GM18499 (cell line): ENCODE data around the gene FOXO6.

Experiments used
- ATAC-seq: cut with Tn5 transposase; IDR thresholded peaks from one replicate; pipeline ENCODE4 v1.9.1; 2021; ENCODE audit warnings: moderate number of reproducible peaks; ENCODE audit not compliant: insufficient read depth, unreplicated experiment

The FOXO6 gene

DNA sequence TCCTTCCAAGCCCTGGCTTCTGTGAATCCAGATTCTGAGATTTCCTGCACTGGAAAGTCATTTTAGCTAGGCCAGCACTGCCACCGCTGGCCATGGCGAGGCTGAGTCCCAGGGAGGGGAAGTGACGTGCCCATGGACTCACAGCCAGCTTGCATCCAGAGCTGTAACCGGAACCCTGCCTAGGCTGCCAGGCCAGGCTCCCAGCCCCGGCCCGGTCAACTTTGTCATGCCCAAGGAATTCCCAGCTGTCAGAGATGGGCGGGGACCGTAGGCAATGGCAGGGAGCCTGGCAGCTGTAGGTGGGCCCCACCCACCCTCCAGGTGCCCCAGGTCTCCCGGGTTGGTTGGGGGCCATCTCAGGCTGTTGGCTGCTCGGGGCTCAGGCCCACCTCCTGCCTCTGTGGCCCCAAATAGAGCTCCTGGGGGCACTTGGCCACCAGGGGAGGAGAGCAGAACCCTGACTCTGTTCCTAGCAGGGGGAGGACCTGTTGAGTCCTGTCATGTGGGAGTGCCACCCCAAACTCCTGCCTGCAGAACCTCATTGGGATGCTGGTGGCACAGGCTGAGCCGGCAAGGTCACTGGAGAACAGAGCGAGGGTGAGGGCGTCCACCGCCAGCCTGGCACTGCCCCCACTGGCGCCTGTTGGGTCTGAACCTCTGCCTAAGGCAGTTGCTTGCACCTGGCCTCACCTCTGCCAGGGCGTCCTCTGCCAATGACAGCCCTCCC is 57.8 kb downstream of the FOXO6 start:
- ATAC-seq, result no peak

GRCh38 chr1:41419584-41420295 is 58.5 kb downstream of the FOXO6 start:
- ATAC-seq, result no peak

- no peak for ATAC-seq
These were observed 59.1 kb downstream of the FOXO6 start for GRCh38 chr1:41420351-41420750.

- ATAC-seq, result no peak
These were observed 59.6 kb downstream of the FOXO6 start for GRCh38 chr1:41420860-41421259.

- ATAC-seq, result no peak
These were observed 61.1 kb downstream of the FOXO6 start for GRCh38 chr1:41422306-41422705.

GRCh38 chr1:41423511-41424191 is 62.4 kb downstream of the FOXO6 start:
- ATAC-seq, result no peak

DNA sequence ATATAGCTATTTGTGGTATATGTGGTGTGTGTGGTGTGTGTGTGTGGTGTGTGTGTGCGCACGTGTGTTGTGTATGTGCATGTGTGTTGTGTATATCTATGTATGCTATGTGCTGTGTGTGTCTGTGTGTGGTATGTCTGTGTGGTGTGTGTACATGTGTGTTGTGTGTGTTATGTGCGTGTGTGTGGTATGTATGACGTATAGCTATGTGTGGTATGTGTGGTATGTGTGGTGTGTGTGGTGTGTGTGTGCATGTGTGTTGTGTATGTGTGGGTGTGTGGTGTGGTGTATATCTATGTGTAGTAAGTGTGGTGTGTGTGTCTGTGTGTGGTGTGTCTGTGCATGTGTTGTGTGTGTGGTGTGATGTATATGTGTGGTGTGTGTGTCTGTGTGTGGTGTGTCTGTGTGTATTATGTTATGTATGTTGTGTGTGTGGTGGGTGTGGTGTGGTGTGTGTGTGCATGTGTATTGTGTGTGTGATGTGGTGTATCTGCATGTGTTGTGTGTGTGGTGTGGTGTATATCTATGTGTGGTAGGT is 63.4 kb downstream of the FOXO6 start:
- no peak for ATAC-seq

GRCh38 chr1:41425369-41425768 is 64.1 kb downstream of the FOXO6 start:
- no peak for ATAC-seq

DNA sequence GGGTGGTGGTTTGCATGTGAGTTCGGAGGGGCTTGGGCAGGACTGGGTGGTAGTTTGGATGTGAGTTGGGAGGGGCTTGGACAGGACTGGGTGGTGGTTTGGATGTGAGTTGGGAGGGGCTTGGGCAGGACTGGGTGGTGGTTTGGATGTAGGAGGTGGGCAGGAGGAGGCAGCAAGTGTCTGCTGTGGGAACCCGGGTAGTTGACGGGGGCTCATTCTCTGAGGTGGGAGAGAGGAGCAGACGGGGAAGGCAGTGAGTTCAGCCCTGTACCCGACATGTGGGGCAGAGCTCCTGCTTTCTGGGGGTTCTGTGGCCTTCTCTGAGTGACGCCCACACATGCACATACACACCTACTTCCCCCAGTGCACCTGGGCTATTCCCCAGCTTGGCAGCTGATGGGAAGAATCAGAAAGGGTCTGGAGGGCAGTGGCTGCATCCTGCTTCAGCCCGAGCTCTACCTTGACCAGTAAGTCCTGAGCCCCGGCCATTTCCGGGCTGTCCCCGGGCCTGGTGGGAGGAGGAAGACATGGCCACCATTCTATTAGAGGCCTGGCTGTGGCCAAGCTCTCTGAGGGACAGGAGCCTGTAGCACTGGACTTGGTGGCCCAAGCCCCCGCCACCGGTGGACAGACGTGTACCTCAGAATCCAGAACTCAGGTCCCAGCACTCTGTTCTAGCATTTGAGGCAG is 65.1 kb downstream of the FOXO6 start:
- no peak for ATAC-seq

GRCh38 chr1:41427122-41427913 is 66.1 kb downstream of the FOXO6 start:
- no peak for ATAC-seq

- no peak for ATAC-seq
These were observed 66.9 kb downstream of the FOXO6 start for GRCh38 chr1:41427916-41428737.

- ATAC-seq, result no peak
These were observed 67.8 kb downstream of the FOXO6 start for GRCh38 chr1:41428738-41429640.

GRCh38 chr1:41429641-41430035 is 68.4 kb downstream of the FOXO6 start:
- ATAC-seq, result no peak

GRCh38 chr1:41430069-41430468 is 68.8 kb downstream of the FOXO6 start:
- ATAC-seq, result no peak

DNA sequence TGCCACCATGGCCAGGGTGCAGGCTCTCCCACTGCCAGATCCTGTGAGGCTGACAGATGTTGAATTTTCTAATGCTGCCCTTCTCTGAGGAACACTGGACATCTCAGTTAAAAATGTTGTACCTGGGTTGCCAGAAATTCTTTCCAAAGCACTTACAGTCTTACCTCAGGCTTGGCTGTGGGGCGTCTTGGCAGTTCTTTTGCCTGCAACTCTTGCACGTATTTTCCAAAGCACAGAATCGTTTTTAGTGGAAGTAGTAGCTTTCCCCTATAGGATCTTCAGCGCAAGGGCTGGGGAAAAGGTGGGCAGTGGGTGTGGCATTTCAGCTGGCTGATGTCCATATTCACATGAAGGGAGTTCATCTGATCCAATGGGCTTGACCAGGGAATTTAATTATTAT is 69.3 kb downstream of the FOXO6 start:
- no peak for ATAC-seq

GRCh38 chr1:41431490-41432350 is 70.5 kb downstream of the FOXO6 start:
- ATAC-seq, result no peak
